H1 (cell line): ENCODE measurements around the gene VSIG10.

Source experiments
- CTCF ChIP-seq, 3 experiments: IDR thresholded peaks; 1 replicate in 2 of 3; 2 replicates in 1 of 3; pipeline versions ENCODE4 v1.5.1 to v1.6.1; 2011; ENCODE audit warnings: low read length in 3 of 3, mild to moderate bottlenecking in 3 of 3, inconsistent platforms in 2 of 3, low read depth in 1 of 3, moderate library complexity in 1 of 3; ENCODE audit not compliant: insufficient read depth in 1 of 3; ENCODE audit errors: control extremely low read depth in 1 of 3
- TCF12 ChIP-seq: IDR thresholded peaks from 2 replicates; pipeline ENCODE4 v1.6.1; 2011; ENCODE audit warnings: low read depth, mild to moderate bottlenecking, low read length

GRCh38 chr12:118094039-118094438 lies 9.8 kb downstream of the VSIG10 start:
- TF ChIP-seq TCF12: no peak
- no peak for TF ChIP-seq CTCF (IDR thresholded peaks at IDR 0.05; ENCODE audit: control extremely low read depth in 1 of 3, insufficient read depth in 1 of 3, low read depth in 1 of 3, low read length in 3 of 3)
